T-helper 1 cell treated with Interleukin-12 subunit alpha and Interleukin-12 subunit beta and Interleukin-4 antibody, amounts not matched to agents 30 ng/mL and 1 ng/mL, for 36 hours (primary cell): ENCODE results near the gene MED13L. TPM values are rescaled to one million over a fixed set of nuclear protein-coding genes. Genes with fewer than 3 reads are reported as not detected.

Experiments
- intact Hi-C: fragments of 100-400 bp; cut with micrococcal nuclease; formaldehyde crosslinking; loops from one replicate; pipeline ENCODE4 v1.15.1; 2024
- total RNA-seq: library from RNA; stranded (reverse); gene quantifications from 2 replicates; pipeline ENCODE4 v1.2.3, GENCODE V29; 2022

The MED13L gene
- total RNA-seq, 1 donor from 2014 or later, result 92.7 TPM

DNA sequence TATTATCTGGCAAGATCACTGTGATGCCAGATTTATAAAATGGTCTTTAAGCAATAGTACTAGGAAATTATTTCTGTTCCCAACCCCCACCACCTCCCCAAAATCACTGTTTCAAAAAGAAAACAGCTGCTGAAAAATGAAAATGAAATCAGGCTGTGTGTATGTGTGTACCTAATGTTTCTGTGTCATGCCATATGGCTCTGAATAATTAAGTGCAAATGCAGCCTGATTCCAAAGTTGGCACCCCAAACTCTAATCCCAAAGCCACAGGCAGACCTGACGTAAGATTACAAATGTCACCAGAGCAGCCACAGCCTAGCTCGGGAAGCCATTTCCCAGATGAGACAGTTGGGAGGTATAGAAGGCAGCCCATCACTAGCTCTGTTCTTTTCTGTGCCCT is 175.5 kb downstream of the MED13L start:
- intact Hi-C loops, result no loop called here

DNA sequence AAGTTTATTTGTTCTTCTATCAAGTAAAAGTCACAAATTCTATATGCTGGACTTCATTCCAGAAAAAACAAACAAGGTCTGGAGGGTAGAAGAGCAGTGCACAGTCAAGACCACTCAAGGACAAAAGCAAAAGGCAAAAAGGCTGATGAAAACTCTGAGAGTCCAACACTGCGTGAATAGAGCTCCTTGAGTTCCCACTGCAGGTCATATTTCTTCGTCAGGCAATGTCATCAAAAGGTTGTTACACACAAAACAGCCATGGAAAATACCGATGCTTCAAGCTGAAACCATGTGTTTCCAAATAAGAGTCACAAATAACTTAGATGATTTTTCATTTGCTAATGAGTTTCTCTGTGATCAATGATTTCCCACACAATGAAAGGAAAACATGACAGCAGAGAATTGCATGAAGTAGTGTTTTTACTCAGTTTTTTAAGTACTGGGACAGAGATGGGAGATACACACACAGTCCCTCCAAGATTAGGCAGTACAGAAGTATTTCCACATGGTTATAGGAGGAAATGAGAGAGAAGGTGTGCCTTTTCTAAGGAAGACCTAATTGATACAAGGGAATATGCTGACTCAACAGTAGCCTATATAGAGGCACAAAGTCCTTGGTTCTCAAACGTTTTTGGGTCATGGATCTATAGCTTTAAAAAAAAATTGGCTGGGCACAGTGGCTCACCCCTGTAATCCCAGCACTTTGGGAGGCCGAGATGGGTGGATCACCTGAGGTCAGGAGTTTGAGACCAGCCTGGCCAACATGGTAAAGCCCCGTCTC is 177.7 kb downstream of the MED13L start:
- intact Hi-C loops, result no loop called here

DNA sequence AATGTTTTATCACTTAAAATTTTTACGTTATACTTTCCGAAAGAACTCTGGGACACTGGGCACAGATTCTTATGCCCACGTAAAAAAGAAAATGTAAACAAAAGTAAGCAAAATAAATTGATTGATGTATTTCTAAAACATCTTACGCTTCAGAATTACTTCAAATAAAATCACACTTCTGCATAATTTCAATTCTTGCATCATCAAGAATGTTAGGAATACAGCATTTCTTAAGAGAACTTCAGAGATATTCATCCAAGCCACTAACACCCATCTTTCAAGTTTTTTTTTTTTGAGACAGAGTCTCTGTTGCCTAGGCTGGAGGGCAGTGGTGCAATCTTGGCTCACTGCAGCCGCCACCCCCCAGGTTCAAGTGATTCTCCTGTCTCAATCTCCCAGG is 180.6 kb downstream of the MED13L start:
- intact Hi-C loops, result no loop called here

DNA sequence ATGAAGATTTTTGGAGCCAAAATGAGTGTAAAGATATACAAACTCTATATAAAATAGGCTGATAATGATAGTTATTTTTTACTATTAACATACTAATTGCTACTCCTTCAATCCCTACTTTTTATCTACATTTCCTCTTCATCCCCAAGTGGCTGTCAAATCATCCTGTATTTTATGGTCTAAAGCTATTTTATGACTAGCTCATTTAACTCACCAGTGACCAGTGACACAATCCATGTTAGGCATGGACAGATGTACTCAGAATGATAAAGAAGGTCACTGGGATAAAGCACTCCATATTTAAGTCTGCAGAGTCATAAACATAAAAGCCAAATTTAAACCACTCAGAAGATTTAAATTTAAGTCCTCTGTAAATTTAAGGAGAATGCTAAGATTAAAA is 183.0 kb downstream of the MED13L start:
- intact Hi-C loops, result no loop called here

DNA sequence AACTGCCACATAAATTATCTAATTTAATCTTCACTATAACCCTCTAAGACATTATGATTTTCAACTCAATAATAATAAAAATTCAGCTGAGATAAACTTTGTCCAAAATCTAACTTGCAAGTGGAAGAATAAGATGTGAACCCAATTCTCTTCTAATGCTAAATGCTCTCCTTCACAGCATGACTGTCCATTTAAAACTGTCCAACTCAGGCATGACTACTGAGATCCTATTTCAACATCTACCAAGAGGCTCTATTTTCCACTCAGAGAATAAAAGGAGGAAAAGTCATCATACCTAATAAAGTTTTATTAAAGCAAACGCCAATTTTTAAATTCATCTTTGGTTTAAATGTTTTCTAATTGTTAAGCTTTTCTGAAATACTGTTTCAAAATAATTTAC is 183.6 kb downstream of the MED13L start:
- intact Hi-C loops, result no loop called here

DNA sequence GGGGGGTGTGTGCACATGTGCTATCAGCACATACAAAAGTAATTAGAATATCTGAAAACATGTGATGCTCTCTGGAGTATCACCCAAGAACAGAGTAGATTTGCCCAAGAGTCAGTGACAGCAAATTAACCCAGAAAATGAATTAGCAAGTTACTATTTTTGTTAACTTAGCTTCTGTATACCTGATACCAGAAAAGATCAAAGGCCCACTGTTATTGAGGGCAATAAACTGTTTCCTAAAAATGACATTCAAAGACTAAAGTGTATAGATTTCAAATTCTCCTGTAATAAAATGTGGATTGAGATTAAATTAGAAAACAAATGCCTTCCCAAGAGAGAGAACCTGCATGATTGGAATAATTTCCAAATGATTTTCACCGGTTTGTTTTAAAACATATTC is 184.7 kb downstream of the MED13L start:
- intact Hi-C loops, result no loop called here

DNA sequence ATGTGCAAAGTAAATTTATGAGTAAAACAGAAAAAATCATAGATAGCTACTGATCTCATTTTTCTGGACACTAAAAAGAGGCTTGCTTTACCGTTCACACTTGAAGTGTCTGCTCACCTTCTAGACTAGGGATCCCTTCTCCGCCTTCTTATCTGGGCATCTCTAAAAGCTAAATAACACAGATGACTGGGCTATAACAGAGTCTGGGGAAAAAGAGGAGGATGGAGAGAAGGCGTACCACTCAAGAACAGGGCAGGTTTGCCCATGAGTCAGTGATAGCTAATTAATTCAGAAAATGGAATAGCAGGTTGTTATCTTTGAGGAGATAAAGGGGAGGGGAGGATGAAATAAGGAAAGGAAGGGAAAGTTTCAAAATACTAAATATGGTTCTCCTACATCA is 185.3 kb downstream of the MED13L start:
- intact Hi-C loops, result no loop called here

DNA sequence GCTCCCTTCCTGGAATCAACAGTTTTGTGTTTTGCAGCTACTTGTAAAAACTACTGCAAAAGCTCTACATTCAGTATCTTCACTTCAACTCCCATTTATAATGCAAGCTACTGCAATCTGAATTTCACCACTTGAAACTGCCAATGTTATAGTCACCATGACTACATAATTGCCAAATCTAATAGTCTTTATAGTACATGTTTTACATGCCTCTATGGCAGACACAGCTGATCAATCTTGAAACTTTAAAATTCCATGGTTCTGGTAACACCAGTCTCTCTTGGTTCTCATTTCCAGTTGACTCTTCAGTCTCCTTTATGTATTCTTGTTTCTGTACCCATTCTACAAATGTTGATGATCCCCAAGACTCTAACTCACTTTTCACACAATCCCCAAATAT is 185.9 kb downstream of the MED13L start:
- intact Hi-C loops, result no loop called here

DNA sequence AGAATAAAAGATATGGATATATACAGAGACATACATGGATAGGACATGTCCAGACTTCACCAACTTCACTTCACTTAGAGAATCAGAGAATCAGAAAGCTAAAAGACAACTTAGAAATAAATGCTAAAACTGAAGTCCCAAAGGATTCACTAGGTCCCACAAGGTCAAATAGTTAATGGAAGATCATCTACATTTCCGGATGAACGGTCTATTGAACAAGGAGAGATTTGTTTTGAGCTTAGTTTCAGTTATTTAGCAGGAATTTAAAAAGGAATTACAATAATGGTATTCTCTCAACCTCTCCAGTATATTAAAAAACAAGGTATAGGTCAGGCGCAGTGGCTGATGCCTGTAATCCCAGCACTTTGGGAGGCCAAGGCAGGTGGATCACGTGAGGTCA is 187.0 kb downstream of the MED13L start:
- intact Hi-C loops, result no loop called here

DNA sequence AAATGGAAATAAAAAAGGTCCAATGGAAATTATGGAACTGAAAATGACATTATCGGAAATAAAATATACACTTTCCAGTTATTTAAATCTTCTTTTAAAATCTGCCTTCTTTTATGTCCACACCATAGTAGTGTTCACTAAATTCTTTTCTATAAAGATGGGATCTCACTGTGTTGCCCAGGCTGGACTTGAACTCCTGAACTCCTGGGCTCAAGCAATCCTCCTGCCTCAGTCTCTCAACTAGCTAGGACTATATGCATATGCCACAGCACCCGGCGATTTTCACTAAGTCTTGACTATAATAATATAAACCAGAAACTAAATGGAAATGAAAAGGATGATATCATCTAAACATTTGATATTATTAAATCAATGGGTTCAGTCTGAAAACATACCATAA is 188.4 kb downstream of the MED13L start:
- intact Hi-C loops, result no loop called here

DNA sequence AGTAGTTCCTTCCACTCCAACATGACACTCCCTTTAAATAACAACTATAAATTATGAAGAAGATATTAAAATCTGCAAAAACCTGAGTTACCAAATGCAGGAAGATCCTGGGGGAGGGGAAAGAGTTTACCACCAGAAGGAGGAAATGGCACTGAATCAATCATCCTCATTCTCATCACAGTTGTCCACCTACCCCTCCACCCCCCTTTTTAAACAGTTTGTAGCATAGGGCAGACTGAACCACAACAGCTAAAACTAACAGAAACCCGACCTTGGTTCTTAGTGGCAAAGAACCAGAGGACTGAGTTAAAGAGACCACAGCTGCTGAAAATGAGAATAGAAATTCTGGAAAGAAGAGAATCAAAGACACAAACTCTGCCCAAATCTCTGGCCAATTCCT is 189.5 kb downstream of the MED13L start:
- intact Hi-C loops, result no loop called here

DNA sequence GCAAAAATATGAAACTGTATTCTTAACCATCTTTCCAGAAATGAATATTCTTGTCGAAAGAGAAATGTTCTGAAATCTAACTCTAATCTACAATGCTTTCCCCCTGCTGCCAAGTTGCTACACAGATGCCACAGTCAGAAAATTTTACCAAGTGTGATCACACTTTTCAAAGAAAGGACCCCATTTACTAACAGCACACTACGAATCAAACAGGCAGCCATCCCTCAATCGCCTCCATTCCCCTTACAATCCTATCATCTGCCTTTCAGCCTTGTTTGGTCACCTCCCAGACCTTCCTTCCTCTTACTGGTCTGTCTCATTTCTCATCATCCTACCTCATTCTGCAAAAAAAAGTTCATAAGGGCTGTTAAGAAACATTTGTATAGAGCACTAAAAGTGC is 190.1 kb downstream of the MED13L start:
- intact Hi-C loops, result no loop called here

DNA sequence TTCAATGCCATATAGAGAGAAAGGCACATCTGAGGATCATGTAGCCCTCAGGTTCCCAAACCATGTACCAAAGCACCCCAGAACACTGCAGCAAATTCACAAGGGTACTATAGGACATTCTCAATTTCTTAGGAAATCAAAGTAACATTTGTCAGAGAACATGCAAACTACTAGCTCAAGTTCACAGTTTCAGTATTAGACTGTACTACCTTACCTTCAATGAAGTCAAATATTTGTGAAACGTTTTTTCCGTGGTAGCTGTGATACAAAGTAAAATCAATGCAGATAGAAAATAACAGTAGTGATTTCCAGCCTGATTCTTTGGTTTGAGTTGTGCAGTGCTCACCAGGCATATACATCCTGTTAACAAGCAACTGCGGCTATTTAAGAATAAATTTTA is 197.1 kb downstream of the MED13L start:
- intact Hi-C loops, result no loop called here

DNA sequence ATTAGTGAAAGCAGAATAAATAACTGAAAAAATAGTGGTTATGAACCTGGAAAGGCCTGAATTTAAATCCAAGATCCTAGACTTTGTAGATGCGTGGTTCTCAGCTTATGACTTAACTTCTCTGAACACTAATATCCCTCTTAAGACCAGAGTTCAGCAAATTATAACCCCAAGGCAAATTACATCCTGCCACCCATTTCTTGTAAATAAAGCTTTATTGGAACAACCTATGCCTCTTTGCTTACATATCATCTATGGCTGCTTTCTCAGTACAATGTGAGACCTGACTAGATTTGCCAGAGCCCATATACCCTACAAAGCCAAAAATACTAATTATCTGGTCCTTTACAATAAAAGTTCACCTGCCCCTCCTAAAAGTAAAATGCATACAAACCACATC is 199.1 kb downstream of the MED13L start:
- intact Hi-C loops, result no loop called here

DNA sequence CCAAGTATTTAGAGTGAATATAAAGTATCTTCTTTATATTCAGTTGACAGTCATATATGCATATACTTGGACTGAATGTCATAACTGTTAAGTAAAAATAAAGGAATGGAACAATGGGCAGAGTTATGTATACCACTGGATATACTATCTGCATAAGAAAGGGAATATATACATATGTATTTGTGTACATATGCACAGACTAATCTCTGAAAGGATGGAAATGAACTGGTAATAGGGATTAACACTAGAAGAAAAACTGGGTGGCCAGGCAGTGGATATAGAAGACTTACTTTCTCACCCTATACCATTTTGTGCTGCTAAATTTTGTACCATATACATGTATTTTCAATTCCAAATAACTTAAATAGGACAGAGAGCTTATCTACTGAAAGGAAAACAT is 200.1 kb downstream of the MED13L start:
- intact Hi-C loops, result no loop called here

DNA sequence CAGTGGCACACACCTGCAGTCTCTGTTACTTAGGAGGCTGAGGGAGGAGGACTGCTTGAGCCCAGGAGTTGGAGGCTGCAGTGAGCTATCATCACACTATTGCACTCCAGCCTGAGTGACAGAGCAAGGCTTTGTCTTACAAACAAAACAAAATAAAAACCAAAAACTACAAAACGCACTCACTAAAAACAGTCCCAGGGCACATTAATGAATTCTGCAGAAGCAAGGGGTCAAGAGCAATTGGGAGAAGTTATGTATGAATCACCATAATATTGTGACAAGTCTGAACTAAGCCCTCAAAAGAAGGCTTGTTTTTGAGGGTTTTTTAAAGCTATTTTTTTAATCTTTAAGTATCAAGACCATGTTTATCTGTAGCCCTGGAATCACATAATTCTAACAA is 201.1 kb downstream of the MED13L start:
- intact Hi-C loops, result no loop called here

DNA sequence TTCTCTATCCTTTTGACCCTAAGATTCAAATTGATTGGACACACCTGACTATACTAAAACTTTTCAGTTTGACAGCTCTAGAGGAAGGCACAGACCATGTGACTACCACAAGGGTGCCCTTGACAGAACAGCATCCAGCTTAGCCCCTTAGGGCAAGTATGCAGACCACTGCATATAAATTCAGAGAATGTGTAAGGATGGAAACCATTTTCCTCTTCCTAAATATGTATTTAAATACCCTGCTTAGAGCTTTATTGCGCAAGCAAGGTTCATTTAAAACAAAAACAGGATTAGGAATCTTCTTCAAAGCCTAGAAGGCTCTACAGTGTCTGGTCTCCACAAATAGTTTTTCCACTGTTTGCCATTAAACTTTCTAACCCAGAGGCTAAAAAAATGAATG is 202.8 kb downstream of the MED13L start:
- intact Hi-C loops, result no loop called here

DNA sequence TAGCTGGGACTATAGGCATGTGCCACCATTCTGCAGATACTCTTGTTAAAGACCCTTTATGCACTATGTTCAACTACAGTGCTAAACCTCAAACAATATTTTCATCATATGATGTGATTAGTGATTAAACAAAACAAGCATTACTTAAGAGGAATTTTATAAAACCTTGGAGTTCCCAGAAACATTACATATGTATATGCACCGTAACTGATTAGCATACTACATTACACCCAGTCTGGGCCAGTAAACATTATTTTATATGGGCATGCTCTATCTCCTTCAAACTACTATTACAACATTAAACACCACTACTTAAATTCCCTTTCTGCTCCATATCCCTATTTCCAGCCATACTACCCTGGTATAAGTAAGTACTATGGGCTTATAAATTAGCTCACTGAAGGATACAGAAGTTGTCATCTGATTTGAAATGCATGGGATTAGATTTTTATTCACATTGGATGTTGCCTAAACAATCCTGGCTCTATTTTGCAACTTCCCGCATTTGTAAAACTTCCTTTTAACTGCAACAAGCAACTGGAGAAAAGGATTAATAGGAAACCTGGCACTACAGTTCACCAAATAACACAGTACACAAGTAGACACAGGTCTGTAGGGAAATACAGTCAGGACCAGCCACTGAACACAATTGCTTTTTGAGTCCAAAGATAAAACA is 205.8 kb downstream of the MED13L start:
- intact Hi-C loops, result no loop called here

DNA sequence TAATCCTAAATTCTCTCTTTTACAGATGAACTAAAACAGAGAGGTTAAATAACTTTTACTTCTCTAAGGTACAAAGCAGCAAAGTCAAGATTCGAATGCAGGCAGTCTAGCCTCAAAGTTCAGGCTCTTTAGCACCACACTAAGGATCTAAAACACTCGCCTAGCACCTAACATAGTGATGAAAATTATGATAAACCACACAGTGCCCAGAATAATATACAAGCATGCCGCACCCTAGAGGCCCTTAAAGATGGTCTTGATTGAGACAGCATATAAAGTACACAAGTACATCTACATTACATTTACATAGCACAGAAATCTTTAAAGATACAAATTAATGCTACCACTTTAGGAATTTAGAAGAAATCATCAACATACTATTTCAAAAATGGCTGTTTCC is 207.0 kb downstream of the MED13L start:
- intact Hi-C loops, result no loop called here

DNA sequence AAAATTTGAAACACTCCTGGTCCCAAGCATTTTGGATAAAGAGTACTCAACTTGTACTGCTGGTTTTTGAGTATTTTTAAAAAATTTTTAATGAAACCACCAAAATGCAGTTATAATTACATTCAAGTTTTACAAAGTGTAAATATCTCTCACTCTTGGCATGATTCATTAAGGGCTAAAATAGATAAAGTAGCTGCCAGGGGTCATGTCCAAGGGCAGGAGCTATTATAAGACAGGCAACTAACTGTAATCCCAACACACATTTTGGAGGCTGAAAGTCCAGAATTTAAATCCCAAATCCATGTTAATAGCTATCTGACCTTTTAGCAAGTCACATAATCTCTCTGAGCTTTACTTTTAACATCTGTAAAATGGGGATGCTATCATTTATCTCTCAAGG is 207.6 kb downstream of the MED13L start:
- intact Hi-C loops, result loop anchor here (5.0 to 10.0 kb wide), 3 partner anchors 605 to 852 kb away; no protein-coding TSS in a partner anchor

DNA sequence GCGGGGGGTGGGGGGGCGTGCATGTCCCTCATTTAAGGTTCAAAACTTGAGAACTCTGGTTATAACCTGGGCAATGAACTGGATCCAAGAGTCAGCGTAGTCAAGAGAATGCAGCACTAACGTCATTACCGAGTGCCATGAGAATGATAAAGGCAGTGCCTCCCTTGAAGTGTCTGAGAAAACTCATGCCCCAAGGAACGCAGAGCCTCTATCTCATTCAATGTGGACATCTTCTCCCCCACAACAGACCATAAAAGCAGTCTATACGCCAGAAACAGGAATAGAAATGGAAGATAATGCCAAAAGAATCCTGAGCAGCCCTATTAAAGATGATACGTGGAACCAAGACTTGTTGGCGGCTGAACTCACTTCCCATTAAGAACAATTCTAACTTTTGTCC is 208.6 kb downstream of the MED13L start:
- intact Hi-C loops, result loop anchor here (5.0 to 10.0 kb wide), 3 partner anchors 606 to 853 kb away; no protein-coding TSS in a partner anchor

DNA sequence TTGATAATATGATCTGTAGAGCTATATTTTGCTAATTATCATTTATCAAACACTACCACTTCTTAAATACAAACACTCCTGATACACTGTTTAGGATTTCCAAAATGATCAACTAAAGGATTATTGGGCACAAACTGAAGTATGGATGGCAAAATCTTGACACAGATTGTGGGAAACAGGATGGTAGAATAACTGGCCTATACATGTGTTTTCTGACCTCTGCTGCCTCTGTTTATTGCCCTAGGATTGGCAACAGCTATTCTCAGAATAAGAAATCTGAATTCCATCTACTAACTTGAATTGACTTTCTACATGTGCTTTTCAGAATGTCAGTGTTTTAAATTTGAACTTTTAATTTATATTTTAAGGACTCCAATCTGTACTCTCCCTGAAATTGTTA is 209.1 kb downstream of the MED13L start:
- intact Hi-C loops, result loop anchor here (5.0 to 10.0 kb wide), 3 partner anchors 606 to 854 kb away; no protein-coding TSS in a partner anchor

DNA sequence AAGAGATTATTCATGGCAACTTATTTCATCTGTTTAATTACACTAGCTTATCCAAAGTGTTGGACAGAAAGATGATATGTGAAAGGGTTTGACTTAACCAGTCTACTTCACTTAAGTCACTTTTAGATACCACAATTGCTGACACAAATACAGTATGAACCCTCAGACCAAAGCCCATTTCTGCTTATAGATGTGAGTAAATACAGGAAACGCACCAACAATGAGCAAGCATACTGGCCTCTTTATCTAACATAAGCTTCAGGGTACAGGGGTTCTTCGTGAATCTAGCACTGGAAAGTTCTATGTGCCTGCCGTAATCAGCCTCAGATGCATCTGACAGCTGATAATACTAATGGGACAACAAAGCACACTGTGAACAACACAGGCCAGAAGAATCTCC is 209.6 kb downstream of the MED13L start:
- intact Hi-C loops, result loop anchor here (2.0 to 10.0 kb wide), 5 partner anchors 105 to 854 kb away; no protein-coding TSS in a partner anchor
